Common myeloid progenitor, CD34-positive (primary cell): ENCODE results near the gene TGM3.
A peak's percentile ranks its signal among the peaks of the same experiment; 100 is the strongest.

Experiments
- CTCF ChIA-PET: fragments of 350-600 bp; sonication (Branson Sonifier 250); formaldehyde crosslinking; loops from one replicate; lab custom pipeline; 2021; ENCODE audit warnings: antibody characterized with exemption; lab: Charles Lee
- POLR2A ChIA-PET: fragments of 350-600 bp; sonication (Branson Sonifier 250); formaldehyde crosslinking; loops from one replicate; lab custom pipeline; 2021; ENCODE audit warnings: antibody characterized with exemption; lab: Charles Lee
- DNase-seq, 3 donors: peaks; one replicate each; pipeline versions ENCODE4 v3.0.0 to v3.0.0-alpha.2; 2013
- H3K27ac ChIP-seq, 2 experiments: 1 replicate in 1 of 2; 2 replicates in 1 of 2; pipeline ENCODE4 v1.7.0; 2013; ENCODE audit warnings: inconsistent platforms in 2 of 2, low read length in 2 of 2, mild to moderate bottlenecking in 2 of 2, low read depth in 1 of 2, moderate library complexity in 1 of 2; ENCODE audit not compliant: severe bottlenecking in 2 of 2, insufficient read depth in 1 of 2, poor library complexity in 1 of 2
- H3K27me3 ChIP-seq, 5 experiments: replicated peaks in 2 of 5; 1 replicate in 3 of 5; 2 replicates in 2 of 5; pipeline versions ENCODE4 v1.6.1 to v1.7.0; 2013; ENCODE audit warnings: low read length in 4 of 5, mild to moderate bottlenecking in 2 of 5, moderate library complexity in 2 of 5, inconsistent platforms in 1 of 5; ENCODE audit not compliant: insufficient read depth in 5 of 5, control insufficient read depth in 4 of 5
- H3K36me3 ChIP-seq, 4 experiments: 1 replicate in 2 of 4; 2 replicates in 2 of 4; pipeline versions ENCODE4 v1.6.1 to v1.7.0; 2013; ENCODE audit warnings: low read length in 3 of 4, control low read depth in 1 of 4, mild to moderate bottlenecking in 1 of 4; ENCODE audit not compliant: control insufficient read depth in 4 of 4, insufficient read depth in 4 of 4
- H3K4me1 ChIP-seq, 4 experiments: 1 replicate in 3 of 4; 2 replicates in 1 of 4; pipeline versions ENCODE4 v1.6.1 to v1.7.1; 2013; ENCODE audit warnings: low read length in 3 of 4, mild to moderate bottlenecking in 3 of 4, control low read depth in 1 of 4, inconsistent platforms in 1 of 4, moderate library complexity in 1 of 4; ENCODE audit not compliant: control insufficient read depth in 4 of 4, insufficient read depth in 4 of 4; ENCODE audit errors: control extremely low read depth in 1 of 4
- H3K4me3 ChIP-seq, 7 experiments: 1 replicate in 4 of 7; 2 replicates in 3 of 7; pipeline versions ENCODE4 v1.5.1 to v1.7.0; 2013; ENCODE audit warnings: mild to moderate bottlenecking in 7 of 7, low read length in 6 of 7, moderate library complexity in 6 of 7, inconsistent platforms in 2 of 7, low read depth in 2 of 7, control low read depth in 1 of 7; ENCODE audit not compliant: insufficient read depth in 4 of 7, control insufficient read depth in 1 of 7; ENCODE audit errors: extremely low read depth in 1 of 7
- H3K9me3 ChIP-seq, 5 experiments: 1 replicate in 4 of 5; 2 replicates in 1 of 5; pipeline versions ENCODE4 v1.6.1 to v1.7.1; 2013; ENCODE audit warnings: low read length in 4 of 5, mild to moderate bottlenecking in 2 of 5, inconsistent platforms in 1 of 5, low read depth in 1 of 5, moderate library complexity in 1 of 5; ENCODE audit not compliant: control insufficient read depth in 4 of 5, insufficient read depth in 2 of 5; ENCODE audit errors: control extremely low read depth in 1 of 5
- WGBS: methylation state at CpG from one replicate; pipeline ENCODE4 v1.1.5; 2013; ENCODE audit not compliant: insufficient coverage; 5-methylcytosine and 5-hydroxymethylcytosine counted together

The TGM3 gene

DNA sequence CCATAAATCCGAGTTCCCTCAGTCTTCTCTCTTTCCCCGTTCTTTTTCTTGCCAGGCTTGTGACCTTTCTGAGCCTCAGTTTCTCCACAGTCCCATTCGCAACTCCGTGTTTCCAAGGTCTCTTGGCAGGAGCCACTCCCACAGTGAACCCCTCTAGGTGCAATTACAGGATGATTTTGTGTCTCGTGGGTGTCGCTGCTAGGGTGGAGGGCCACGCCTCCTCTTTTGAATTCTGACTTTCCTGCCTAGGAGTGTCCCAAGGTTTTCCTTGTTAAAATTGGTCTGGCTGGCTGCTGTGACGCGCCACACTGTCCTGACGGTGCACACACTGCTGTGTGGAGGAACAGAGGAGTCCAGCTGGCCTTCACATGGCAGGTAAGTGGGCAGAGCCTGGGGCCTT lies 84.8 kb downstream of the TGM3 start, which contains the start of gene TGM6:
TGM6 (plus strand) TSS at position 301 of the 400 bp plus-strand sequence; CDS start at position 369, 68 bp downstream.
- POLR2A ChIA-PET: no interaction called here
- Histone ChIP-seq H3K4me1 (peaks cover 0 to 11% (median 8%) of the 10 kb centered on the region in 4 experiments), H3K27me3 (peaks cover 0 to 88% (median 19%) of the 10 kb centered on the region in 5 experiments), H3K36me3 (no peaks in the 10 kb centered on the region), H3K27ac (no peak within 1 kb of the TSS), H3K4me3 (no peak within 1 kb of the TSS), H3K9me3 (no peaks in the 10 kb centered on the region)
- WGBS: 96% methylated on average over 10 of the region's 10 CpGs
- CTCF ChIA-PET: no interaction called here
- DNase-seq: no peak

DNA sequence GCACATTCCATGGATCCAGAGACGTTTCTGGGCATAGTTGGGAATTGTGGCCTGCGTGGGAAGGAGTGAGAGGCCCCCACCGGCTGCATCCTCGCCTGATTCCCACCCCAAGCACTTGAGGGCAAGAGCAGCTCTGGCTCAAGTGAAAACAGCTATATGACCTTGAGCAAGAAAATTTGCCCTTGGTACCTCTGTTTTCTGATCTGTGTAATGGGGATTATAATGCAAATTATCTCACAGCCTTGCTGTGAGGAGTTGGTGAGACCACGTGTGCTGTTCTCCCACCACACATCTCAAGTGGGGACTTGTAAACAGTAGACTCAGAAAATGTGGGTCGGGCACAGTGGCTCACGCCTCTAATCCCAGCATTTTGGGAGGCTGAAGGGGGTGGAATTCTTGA lies 85.5 kb downstream of the TGM3 start:
- POLR2A ChIA-PET: no interaction called here
- CTCF ChIA-PET: interaction anchor here (0.6 kb wide), 1 partner anchor 9 kb away, joined by 3 read pairs; no protein-coding TSS in a partner anchor

GRCh38 chr20:2382833-2383232 lies 87.0 kb downstream of the TGM3 start:
- no peak overlapping the region for H3K27ac ChIP-seq
- peaks cover 0 to 91% (median 12%) of the 10 kb centered on the region in 5 experiments for H3K27me3 ChIP-seq
- DNase-seq: no peak
- ChIA-PET CTCF (no interaction called here), POLR2A (no interaction called here)
- no peak overlapping the region for H3K4me3 ChIP-seq
- peaks cover 0 to 12% (median 9%) of the 10 kb centered on the region in 5 experiments for H3K9me3 ChIP-seq
- WGBS: 94% methylated on average over 2 of the region's 2 CpGs
- H3K4me1 ChIP-seq: peaks cover 0 to 11% (median 8%) of the 10 kb centered on the region in 4 experiments
- no peaks in the 10 kb centered on the region for H3K36me3 ChIP-seq

More for the DNA sequence above, 85.5 kb downstream of the TGM3 start:
- Histone ChIP-seq H3K27me3 (peaks cover 0 to 89% (median 17%) of the 10 kb centered on the region in 5 experiments), H3K4me3 (no peak overlapping the region), H3K9me3 (peaks cover 0 to 2% (median 0%) of the 10 kb centered on the region in 5 experiments), H3K4me1 (peaks cover 0 to 11% (median 8%) of the 10 kb centered on the region in 4 experiments), H3K27ac (no peak overlapping the region), H3K36me3 (no peaks in the 10 kb centered on the region)
- 70% methylated on average over 4 of the region's 7 CpGs for WGBS
- no peak for DNase-seq

DNA sequence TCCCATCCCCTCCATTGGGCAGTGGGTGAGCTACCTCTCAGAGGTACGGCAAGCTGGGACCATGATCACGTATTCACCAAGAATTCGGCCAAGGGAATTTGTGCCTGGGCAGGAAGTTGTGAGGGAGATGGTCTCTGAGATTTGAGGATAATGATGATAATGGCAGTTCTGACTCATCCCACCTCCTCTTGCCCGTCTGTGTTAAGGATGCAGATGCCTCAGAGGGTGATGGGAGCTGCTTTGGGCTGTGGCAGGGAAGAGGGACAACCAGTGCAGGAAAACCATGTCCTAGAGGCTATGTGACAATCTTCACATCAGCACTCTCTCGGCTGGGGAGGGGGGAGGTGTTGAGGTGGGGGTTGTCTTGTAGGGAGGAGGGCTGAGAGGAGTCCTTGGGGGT lies 89.2 kb downstream of the TGM3 start:
- Histone ChIP-seq H3K4me3 (no peak overlapping the region), H3K9me3 (peaks cover 5 to 32% (median 21%) of the 10 kb centered on the region in 5 experiments), H3K4me1 (peaks cover 0 to under 1% (median 0%) of the 10 kb centered on the region in 4 experiments), H3K36me3 (no peaks in the 10 kb centered on the region), H3K27ac (no peak overlapping the region), H3K27me3 (peaks cover 0 to 91% (median 16%) of the 10 kb centered on the region in 5 experiments)
- WGBS: 63% methylated on average over 1 of the region's 5 CpGs
- ChIA-PET POLR2A (no interaction called here), CTCF (no interaction called here)
- no peak for DNase-seq

GRCh38 chr20:2385496-2385895 lies 89.7 kb downstream of the TGM3 start:
- peaks cover 5 to 33% (median 21%) of the 10 kb centered on the region in 5 experiments for H3K9me3 ChIP-seq
- no peak overlapping the region for H3K27ac ChIP-seq
- no peaks in the 10 kb centered on the region for H3K36me3 ChIP-seq
- DNase-seq: no peak
- no peak overlapping the region for H3K4me3 ChIP-seq
- WGBS: 87% methylated on average over 3 of the region's 6 CpGs
- peaks cover 0 to 91% (median 16%) of the 10 kb centered on the region in 5 experiments for H3K27me3 ChIP-seq
- ChIA-PET CTCF (no interaction called here), POLR2A (no interaction called here)
- H3K4me1 ChIP-seq: no peaks in the 10 kb centered on the region

DNA sequence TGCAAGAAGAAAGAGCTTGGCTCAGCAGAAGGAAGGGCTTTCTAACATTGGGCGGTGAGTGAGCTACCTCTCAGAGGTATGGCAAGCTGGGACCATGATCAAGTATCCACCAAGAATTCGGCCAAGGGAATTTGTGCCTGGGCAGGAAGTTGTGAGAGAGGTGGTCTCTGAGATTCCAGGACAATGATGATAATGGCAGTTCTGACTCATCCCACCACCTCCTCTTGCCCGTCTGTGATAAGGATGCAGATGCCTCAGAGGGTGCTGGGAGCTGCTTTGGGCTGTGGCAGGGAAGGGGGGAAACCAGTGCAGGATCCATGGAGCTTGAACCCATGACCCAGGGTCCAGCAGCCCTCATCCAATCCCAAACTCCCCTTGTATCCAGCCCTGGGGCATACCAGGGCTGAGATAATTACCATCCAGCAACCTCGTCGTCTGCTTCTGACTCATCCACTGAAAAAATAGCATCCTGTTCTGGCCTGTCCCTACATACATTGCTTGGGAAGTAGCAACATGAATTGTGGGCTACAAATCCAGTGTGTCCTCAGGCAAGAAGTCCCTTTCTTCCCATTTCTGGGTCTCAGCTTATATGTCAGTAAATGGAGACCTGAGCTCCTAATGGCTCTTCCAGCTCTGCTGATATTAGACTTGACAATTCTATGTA lies 90.8 kb downstream of the TGM3 start:
- H3K9me3 ChIP-seq: peaks cover 5 to 34% (median 21%) of the 10 kb centered on the region in 5 experiments
- H3K27ac ChIP-seq: no peak overlapping the region
- DNase-seq: no peak
- CTCF ChIA-PET: interaction anchor here (0.7 to 1.7 kb wide), 4 partner anchors 13 to 519 kb away, joined by 3 to 6 read pairs (median 4); no protein-coding TSS in a partner anchor
- WGBS: 90% methylated on average over 4 of the region's 5 CpGs
- POLR2A ChIA-PET: no interaction called here
- peaks cover 0 to 91% (median 18%) of the 10 kb centered on the region in 5 experiments for H3K27me3 ChIP-seq
- no peak overlapping the region for H3K4me3 ChIP-seq
- H3K36me3 ChIP-seq: no peaks in the 10 kb centered on the region
- H3K4me1 ChIP-seq: no peaks in the 10 kb centered on the region

DNA sequence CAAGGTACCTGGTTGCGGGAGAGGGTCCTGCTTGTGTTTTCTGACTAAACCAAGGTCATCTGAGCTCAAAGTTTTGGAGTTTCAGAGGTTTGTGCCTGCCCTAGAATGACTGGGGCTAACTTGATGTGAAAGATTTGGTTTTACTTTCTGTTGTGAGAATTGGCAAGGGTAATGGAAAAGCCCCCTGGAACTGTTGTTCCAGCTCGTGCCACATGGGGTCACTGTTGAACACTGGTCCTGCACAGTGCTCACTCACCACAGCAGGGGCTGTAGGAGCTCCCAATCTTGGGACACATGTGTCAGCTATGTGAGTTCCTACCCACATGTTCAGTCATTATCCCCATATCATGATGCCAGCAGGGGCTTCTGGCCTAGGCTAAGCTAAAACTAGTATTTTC lies 91.4 kb downstream of the TGM3 start:
- Histone ChIP-seq H3K36me3 (no peaks in the 10 kb centered on the region), H3K4me3 (no peak overlapping the region), H3K27me3 (peaks cover 0 to 91% (median 18%) of the 10 kb centered on the region in 5 experiments), H3K9me3 (peaks cover 5 to 34% (median 21%) of the 10 kb centered on the region in 5 experiments), H3K4me1 (no peaks in the 10 kb centered on the region), H3K27ac (no peak overlapping the region)
- WGBS: 45% methylated on average over 2 of the region's 2 CpGs
- ChIA-PET POLR2A (no interaction called here), CTCF (interaction anchor here (0.7 to 1.7 kb wide), 4 partner anchors 13 to 520 kb away, joined by 3 to 6 read pairs (median 4); no protein-coding TSS in a partner anchor)
- peak; percentile 31 to 84 (median 80) for DNase-seq
